T-helper 1 cell (primary cell): Measurements from ENCODE around the gene SDK2.

Experiments used
- DNase-seq, 5 donors: peaks; one replicate each; pipeline ENCODE4 v3.0.0-alpha.2; 2012 to 2020

SDK2 gene

GRCh38 chr17:73445466-73445865 is 198.8 kb downstream of the SDK2 start:
- DNase-seq: no peak

GRCh38 chr17:73444021-73444420 is 200.2 kb downstream of the SDK2 start:
- DNase-seq: no peak

GRCh38 chr17:73439597-73439996 is 204.6 kb downstream of the SDK2 start:
- no peak for DNase-seq

DNA sequence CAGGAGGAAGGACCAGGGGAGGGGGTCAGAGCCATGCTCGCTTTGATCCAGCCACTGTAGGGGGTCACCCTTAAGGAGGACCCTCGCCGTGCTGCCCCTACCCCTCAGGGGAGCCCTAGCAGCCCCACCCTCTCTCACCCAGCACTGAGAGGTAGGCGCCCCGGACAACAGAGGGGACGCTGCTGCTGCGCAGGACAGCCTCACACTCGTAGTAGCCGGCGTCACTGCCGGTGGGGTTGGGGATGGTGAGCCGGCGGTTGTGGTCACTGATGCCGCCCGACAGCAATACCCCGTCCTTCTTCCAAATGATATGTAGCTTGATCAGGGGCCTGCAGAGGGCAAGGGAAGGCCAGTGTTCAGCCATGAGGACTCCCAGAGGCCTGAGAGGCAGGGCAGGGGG is 206.4 kb downstream of the SDK2 start:
- DNase-seq: no peak

DNA sequence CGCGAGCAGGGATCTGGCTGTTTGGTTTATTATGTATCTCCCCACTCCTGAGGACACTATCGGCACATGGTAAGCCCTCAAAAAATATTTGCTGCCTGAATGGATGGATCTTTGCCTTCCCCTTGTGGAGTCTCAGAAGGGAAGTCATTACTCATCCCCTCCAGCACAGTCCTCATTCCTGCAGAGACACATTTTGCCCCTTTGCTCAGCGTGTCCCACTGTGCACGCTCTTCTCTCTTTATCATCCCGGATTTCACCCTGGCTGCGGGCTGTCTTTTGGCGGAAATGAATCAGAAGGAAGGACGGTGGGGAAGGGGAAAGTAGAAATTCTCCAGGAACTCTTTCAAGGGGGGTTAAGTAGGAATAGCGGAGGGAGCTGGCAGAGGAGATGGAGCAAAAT is 207.3 kb downstream of the SDK2 start:
- no peak for DNase-seq

- no peak for DNase-seq
Measured at GRCh38 chr17:73435412-73435811, 208.8 kb downstream of the SDK2 start.

- no peak for DNase-seq
Measured at GRCh38 chr17:73434154-73434553, 210.1 kb downstream of the SDK2 start.

DNA sequence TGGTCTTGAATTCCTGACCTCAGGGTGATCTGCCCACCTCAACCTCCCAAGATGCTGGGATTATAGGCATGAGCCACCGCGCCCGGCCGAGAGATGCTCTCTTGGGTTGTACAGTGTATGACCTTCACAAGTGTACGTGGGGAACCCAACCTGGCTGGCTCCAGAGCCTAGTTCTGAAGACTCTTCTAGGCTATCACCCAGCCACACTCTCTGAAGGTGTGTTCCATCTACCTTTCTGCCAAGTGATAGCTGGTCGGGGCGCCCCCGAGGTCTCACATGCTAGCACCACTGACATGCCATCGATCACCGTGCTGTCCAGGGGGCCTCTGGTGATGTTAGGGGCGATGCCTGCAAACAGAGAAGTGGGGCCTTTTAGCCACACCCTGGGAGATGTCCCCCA is 210.7 kb downstream of the SDK2 start:
- no peak for DNase-seq

GRCh38 chr17:73432624-73433190 is 211.5 kb downstream of the SDK2 start:
- DNase-seq: no peak

GRCh38 chr17:73431401-73432205 is 212.6 kb downstream of the SDK2 start:
- DNase-seq: no peak

- no peak for DNase-seq
Measured at GRCh38 chr17:73430848-73431247, 213.4 kb downstream of the SDK2 start.

DNA sequence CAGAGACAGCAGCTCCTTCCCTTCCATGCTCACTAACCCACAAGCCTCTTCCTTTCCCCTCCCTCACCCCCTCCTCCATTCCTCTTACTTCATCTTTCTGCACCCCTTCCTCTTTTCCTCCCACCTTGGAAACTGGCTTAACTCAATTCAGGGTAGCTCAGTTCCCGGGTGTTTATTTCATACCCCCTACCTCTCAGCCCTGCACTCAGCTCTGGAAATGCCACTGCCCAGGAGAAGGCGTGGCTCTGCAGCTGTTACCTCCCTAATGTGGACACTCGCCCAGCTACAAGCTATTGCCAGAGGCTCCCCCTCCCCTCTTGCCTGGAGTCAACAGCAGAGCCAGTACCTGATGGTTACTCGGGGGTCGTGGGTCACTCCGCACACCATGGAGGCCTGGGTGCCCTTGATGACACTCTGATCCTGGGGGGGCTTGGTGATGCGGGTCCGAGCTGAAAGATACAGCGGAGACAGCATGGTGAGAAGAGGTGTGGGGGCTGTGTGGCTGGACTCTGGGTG is 214.0 kb downstream of the SDK2 start:
- no peak for DNase-seq

DNA sequence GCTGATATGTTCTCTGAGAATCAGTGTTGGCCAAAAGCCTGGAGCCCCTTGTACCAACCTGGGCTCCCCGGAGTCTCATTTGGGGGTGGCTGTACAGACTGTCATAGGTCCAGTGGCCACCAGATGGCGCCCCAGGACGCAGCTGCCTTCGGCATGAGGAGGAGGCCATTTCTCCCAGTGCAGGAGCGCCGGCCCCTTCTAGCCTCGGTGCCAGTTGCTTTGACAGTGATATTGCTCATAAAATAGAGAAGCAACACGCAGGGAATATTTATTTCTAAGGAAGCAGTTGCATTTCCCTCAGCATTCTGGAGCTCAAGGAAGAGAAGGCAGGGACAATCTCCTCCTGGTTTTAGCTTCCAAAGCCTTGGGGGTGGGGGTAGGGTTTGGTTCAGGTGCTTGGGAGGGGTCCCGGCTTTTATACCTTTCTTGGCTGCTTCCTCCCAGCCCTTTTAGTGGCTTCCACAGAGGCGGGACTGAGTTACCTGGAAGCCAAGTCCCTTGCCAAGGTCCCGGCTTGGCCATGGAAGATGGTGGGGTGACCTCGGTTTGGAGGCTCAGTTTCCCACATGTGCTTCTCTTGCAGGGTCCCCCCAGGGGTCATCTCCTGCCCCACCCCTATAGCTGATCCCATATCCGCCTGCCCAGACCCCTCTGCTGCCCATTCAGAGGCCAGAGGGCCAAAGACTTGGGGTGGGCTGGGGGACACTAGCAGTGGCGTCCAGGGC is 214.6 kb downstream of the SDK2 start:
- peak; percentile 57 to 85 (median 69) for DNase-seq

DNA sequence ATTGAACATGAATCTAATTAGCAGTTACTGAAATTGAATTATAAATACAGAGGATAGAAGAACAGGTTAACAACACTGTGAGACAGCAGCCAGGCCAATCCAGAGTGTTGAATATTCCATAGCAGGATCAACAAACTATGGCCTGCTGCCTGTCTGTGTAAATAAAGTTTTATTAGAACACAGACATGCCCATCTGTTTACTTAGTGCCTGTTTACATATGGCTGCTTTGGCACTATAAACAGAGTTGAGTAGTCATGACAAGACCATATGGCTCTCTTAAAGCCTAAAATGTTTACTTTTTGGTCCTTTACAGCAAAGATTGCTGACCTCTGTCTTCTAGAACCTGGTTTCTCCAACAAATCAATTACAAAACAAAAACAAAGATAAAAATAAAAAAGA is 217.0 kb downstream of the SDK2 start:
- no peak for DNase-seq

GRCh38 chr17:73424571-73424970 is 219.7 kb downstream of the SDK2 start:
- DNase-seq: no peak

- DNase-seq: no peak
Measured at GRCh38 chr17:73423806-73424205, 220.4 kb downstream of the SDK2 start.

DNA sequence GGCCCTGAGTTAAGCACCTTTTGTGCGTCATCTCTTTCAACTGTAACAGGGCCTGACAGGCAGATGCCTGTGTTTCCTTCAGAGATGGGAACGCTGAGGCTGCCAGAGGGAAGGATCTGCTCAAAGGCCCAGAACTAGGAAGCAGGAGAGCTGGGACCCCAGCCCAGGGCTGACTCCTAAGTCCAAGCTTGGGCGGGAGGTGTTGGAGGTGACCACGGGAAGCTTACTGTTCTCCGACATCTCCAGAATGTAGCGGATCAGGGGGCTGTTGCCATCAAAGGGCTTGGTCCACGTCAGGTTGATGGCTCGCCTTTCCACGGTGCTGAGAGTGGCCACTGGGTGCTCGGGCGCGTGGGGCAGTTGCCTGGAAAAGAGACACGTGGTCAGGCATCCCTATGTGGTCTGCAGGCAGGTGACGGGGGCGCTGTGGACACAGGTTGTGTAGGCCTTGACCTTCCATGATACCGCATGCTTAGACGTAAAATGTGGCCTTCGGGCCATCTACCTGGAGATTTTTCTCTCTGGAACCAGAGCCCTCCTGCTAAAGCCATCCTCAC is 221.0 kb downstream of the SDK2 start:
- no peak for DNase-seq

DNA sequence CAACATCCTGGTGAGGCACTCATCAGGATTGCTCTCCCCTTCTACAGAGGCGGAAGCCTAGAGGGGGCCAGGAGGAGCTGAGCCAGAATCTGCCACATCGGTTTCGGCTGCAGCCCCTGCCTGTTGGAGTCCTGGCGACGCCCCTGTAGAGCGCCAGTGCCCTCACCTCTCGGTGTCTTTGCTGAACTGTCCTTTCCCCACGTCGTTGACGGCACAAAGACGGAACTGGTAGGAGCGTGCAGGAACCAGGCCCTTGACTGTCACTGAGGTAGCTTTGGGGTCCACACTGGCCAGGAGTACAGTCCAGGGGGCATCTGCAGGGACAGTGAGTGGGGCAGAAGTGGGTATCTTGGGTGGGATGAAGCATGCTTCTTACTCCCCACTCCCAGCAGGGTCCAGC is 222.1 kb downstream of the SDK2 start:
- DNase-seq: no peak

GRCh38 chr17:73420897-73421296 is 223.3 kb downstream of the SDK2 start:
- no peak for DNase-seq

DNA sequence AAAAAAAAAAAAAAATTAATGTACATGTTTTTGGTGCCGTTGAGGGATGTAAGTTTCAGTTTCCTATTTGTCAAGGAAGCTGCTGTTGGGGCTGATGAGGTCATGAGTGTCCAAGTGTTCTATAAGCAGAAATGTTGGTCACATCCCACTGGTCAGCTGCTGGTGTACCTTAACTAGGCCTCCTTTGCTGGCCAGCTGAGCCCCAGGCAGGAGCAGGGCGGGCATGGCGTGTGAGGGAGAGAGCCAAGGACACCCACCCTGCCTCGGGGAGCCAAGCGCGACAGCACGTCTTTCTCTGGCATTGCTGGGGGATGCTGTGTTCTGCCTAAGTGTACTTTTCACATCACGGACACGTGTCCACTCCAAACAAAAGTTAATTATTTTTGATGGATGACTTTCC is 224.4 kb downstream of the SDK2 start:
- no peak for DNase-seq

DNA sequence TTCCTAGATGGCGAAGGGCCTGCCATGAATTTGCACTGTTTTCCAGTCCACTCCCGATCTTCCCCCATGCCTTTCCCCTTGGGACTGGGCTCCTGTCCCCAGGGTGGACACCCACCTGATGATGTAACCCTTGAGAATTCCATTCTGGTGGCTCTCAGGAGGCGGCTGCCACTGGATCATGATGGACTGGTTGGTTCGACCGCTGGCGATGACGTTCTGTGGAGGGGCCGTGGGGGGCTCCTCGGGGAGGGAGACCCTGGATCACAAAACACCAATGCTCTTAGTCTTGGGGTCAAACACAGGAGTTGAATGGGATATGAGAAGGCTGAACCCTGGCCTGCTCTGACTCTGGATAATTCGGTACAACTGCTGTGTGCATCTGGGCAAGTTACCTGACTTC is 225.2 kb downstream of the SDK2 start:
- DNase-seq: no peak

DNA sequence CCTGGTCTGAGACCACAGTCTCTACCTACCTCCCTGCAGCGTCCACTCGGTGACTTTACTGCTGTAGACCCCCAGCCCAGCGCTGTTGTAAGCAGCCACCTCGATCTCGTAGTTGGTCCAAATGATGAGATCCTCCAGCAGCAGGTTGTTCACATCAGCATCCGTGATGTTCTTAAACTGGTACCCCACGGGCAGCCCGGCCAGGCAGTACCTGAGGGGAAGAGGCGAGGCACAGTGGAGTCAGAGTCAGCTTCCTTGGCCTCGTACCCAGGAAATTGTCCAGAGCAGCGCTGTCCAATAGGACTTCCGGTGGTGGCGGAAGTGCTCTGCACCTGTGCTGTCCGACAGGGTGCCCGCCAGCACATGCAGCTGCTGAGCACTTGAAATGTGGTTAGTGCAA is 228.5 kb downstream of the SDK2 start:
- no peak for DNase-seq

- DNase-seq: no peak
Measured at GRCh38 chr17:73414171-73414955, 229.9 kb downstream of the SDK2 start.
